ENCODE results near the gene CPSF3.
A peak's percentile ranks its signal among the peaks of the same experiment; 100 is the strongest.

The CPSF3 gene

GRCh38 chr2:9445089-9445488 lies 21.6 kb downstream of the CPSF3 start:
- Mint-ChIP-seq H3K4me3 (no peak overlapping the region), H3K9me3 (no peaks in the 10 kb centered on the region), H3K4me1 (no peaks in the 10 kb centered on the region), H3K36me3 (peaks cover 34 to 57% of the 10 kb centered on the region in 2 donors), H3K27me3 (no peaks in the 10 kb centered on the region), H3K27ac (no peak overlapping the region)
- ATAC-seq (replicated peaks) (no peak), DNase-seq (no peak)

- peaks cover 33 to 43% of the 10 kb centered on the region in 2 donors for H3K36me3 Mint-ChIP-seq
- no peak overlapping the region for H3K27ac Mint-ChIP-seq
- no peaks in the 10 kb centered on the region for H3K27me3 Mint-ChIP-seq
- no peaks in the 10 kb centered on the region for H3K4me1 Mint-ChIP-seq
- no peak overlapping the region for H3K4me3 Mint-ChIP-seq
- DNase-seq (no peak), ATAC-seq (replicated peaks) (no peak)
- no peaks in the 10 kb centered on the region for H3K9me3 Mint-ChIP-seq
These were observed 27.8 kb downstream of the CPSF3 start for GRCh38 chr2:9451231-9451630.

- peaks cover 31 to 45% of the 10 kb centered on the region in 2 donors for H3K36me3 Mint-ChIP-seq
These were observed 37.1 kb downstream of the CPSF3 start for GRCh38 chr2:9460441-9461017.

GRCh38 chr2:9461079-9461478 lies 37.6 kb downstream of the CPSF3 start:
- H3K27ac Mint-ChIP-seq: no peak overlapping the region
- no peaks in the 10 kb centered on the region for H3K27me3 Mint-ChIP-seq
- H3K4me3 Mint-ChIP-seq: no peak overlapping the region
- peaks cover 0 to 5% of the 10 kb centered on the region in 2 donors for H3K4me1 Mint-ChIP-seq
- peaks cover 34 to 48% of the 10 kb centered on the region in 2 donors for H3K36me3 Mint-ChIP-seq
- DNase-seq (no peak), ATAC-seq (replicated peaks) (no peak)
- H3K9me3 Mint-ChIP-seq: no peaks in the 10 kb centered on the region

More at GRCh38 chr2:9460441-9461017, 37.1 kb downstream of the CPSF3 start:
- DNase-seq (no peak), ATAC-seq (replicated peaks) (no peak)
- Mint-ChIP-seq H3K9me3 (no peaks in the 10 kb centered on the region), H3K27ac (no peak overlapping the region), H3K4me1 (peaks cover 0 to 5% of the 10 kb centered on the region in 2 donors), H3K4me3 (no peak overlapping the region), H3K27me3 (no peaks in the 10 kb centered on the region)

GRCh38 chr2:9462313-9462712 lies 38.9 kb downstream of the CPSF3 start:
- Mint-ChIP-seq H3K4me3 (no peak overlapping the region), H3K4me1 (peaks cover 0 to 5% of the 10 kb centered on the region in 2 donors), H3K9me3 (no peaks in the 10 kb centered on the region), H3K27ac (no peak overlapping the region), H3K27me3 (no peaks in the 10 kb centered on the region), H3K36me3 (peaks cover 33 to 50% of the 10 kb centered on the region in 2 donors)
- DNase-seq (no peak), ATAC-seq (replicated peaks) (no peak)

- Mint-ChIP-seq H3K36me3 (peaks cover 33 to 50% of the 10 kb centered on the region in 2 donors), H3K27ac (no peak overlapping the region), H3K4me1 (peaks cover 0 to 5% of the 10 kb centered on the region in 2 donors), H3K4me3 (no peak overlapping the region), H3K9me3 (no peaks in the 10 kb centered on the region), H3K27me3 (no peaks in the 10 kb centered on the region)
- ATAC-seq (replicated peaks): no peak
- no peak for DNase-seq
These were observed 39.6 kb downstream of the CPSF3 start for GRCh38 chr2:9462886-9463697.

GRCh38 chr2:9463698-9464034 lies 40.2 kb downstream of the CPSF3 start:
- Mint-ChIP-seq H3K27ac (no peak overlapping the region), H3K27me3 (no peaks in the 10 kb centered on the region), H3K9me3 (no peaks in the 10 kb centered on the region), H3K4me3 (no peak overlapping the region), H3K36me3 (peaks cover 33 to 53% of the 10 kb centered on the region in 2 donors), H3K4me1 (peaks cover 0 to 5% of the 10 kb centered on the region in 2 donors)
- DNase-seq (no peak), ATAC-seq (replicated peaks) (no peak)

GRCh38 chr2:9465170-9465569 lies 41.7 kb downstream of the CPSF3 start:
- ATAC-seq (replicated peaks): no peak
- Mint-ChIP-seq H3K36me3 (peaks cover 31 to 48% of the 10 kb centered on the region in 2 donors), H3K4me3 (no peak overlapping the region), H3K27ac (peak overlapping the region; percentile 59), H3K4me1 (peaks cover 0 to 5% of the 10 kb centered on the region in 2 donors), H3K9me3 (no peaks in the 10 kb centered on the region), H3K27me3 (no peaks in the 10 kb centered on the region)
- DNase-seq: no peak

- H3K4me1 Mint-ChIP-seq: peaks cover 0 to 5% of the 10 kb centered on the region in 2 donors
- DNase-seq: no peak
- H3K36me3 Mint-ChIP-seq: peaks cover 29 to 46% of the 10 kb centered on the region in 2 donors
- H3K4me3 Mint-ChIP-seq: no peak overlapping the region
- no peaks in the 10 kb centered on the region for H3K27me3 Mint-ChIP-seq
- ATAC-seq (replicated peaks): no peak
- no peaks in the 10 kb centered on the region for H3K9me3 Mint-ChIP-seq
- H3K27ac Mint-ChIP-seq: no peak overlapping the region
These were observed 42.8 kb downstream of the CPSF3 start for GRCh38 chr2:9466147-9466683.

GRCh38 chr2:9467687-9468086 lies 44.2 kb downstream of the CPSF3 start:
- Mint-ChIP-seq H3K36me3 (peaks cover 34 to 54% of the 10 kb centered on the region in 2 donors), H3K27ac (no peak overlapping the region), H3K9me3 (no peaks in the 10 kb centered on the region), H3K27me3 (no peaks in the 10 kb centered on the region), H3K4me3 (no peak overlapping the region), H3K4me1 (peaks cover 4 to 10% of the 10 kb centered on the region in 2 donors)
- ATAC-seq (replicated peaks) (no peak), DNase-seq (no peak)

- Mint-ChIP-seq H3K4me1 (peaks cover 12 to 19% of the 10 kb centered on the region in 2 donors), H3K9me3 (no peaks in the 10 kb centered on the region), H3K36me3 (peaks cover 27 to 43% of the 10 kb centered on the region in 2 donors), H3K27ac (no peak overlapping the region), H3K4me3 (no peak overlapping the region), H3K27me3 (no peaks in the 10 kb centered on the region)
- no peak for ATAC-seq (replicated peaks)
- no peak for DNase-seq
These were observed 47.8 kb downstream of the CPSF3 start for GRCh38 chr2:9471206-9471605.

- H3K36me3 Mint-ChIP-seq: peaks cover 30 to 44% of the 10 kb centered on the region in 2 donors
These were observed 49.1 kb downstream of the CPSF3 start for GRCh38 chr2:9472511-9472910.

GRCh38 chr2:9473308-9473984 lies 50.0 kb downstream of the CPSF3 start:
- peak in 1 of 2 donors; percentile 9 for ATAC-seq (replicated peaks)
- peaks cover 30 to 44% of the 10 kb centered on the region in 2 donors for H3K36me3 Mint-ChIP-seq
- peak overlapping the region; percentile 84 to 88 for H3K4me3 Mint-ChIP-seq
- no peaks in the 10 kb centered on the region for H3K27me3 Mint-ChIP-seq
- H3K9me3 Mint-ChIP-seq: no peaks in the 10 kb centered on the region
- DNase-seq: no peak
- H3K4me1 Mint-ChIP-seq: peaks cover 23 to 37% of the 10 kb centered on the region in 2 donors
- H3K27ac Mint-ChIP-seq: peak overlapping the region; percentile 94

More at GRCh38 chr2:9472511-9472910, 49.1 kb downstream of the CPSF3 start:
- Mint-ChIP-seq H3K4me1 (peaks cover 19 to 31% of the 10 kb centered on the region in 2 donors), H3K27me3 (no peaks in the 10 kb centered on the region), H3K27ac (peak overlapping the region; percentile 47), H3K4me3 (no peak overlapping the region), H3K9me3 (no peaks in the 10 kb centered on the region)
- DNase-seq (no peak), ATAC-seq (replicated peaks) (no peak)

- DNase-seq (peak; percentile 48), ATAC-seq (replicated peaks) (peak; percentile 63 to 70)
- H3K4me3 Mint-ChIP-seq: peak overlapping the region; percentile 84 to 88
- H3K27ac Mint-ChIP-seq: peak overlapping the region; percentile 94
- peaks cover 24 to 40% of the 10 kb centered on the region in 2 donors for H3K4me1 Mint-ChIP-seq
- H3K36me3 Mint-ChIP-seq: peaks cover 32 to 48% of the 10 kb centered on the region in 2 donors
- H3K27me3 Mint-ChIP-seq: no peaks in the 10 kb centered on the region
- no peaks in the 10 kb centered on the region for H3K9me3 Mint-ChIP-seq
These were observed 50.5 kb downstream of the CPSF3 start for GRCh38 chr2:9473985-9474360.
